Stimulated activated CD4-positive, alpha-beta T cell treated with anti-CD3 and anti-CD28 coated beads, Interleukin-2, amount 100 ng/mL, for 24 hours (primary cell): ENCODE results near the gene RGS13.

Experiments
- DNase-seq, 2 donors: peaks; one replicate each; pipeline ENCODE4 v3.0.0-alpha.2; 2020

Gene RGS13

DNA sequence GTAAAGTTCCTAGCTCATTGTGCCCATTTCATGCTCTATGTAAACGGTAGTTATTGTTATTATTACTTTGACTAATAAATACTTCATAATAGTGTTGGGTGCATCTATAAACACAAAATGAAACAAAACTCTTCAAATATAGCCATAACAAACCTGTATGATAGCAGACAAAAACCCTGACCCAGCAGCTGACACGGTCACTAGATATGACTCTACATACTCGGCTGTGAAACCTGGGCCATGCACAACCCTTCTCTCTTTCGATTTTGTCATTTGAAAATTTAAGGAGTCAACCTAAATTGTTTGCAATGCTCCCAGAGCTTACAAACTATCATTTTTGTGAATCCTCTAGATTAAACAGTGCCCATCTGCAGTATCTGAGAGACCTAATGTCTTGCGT is 8.0 kb upstream of the RGS13 start:
- no peak for DNase-seq

GRCh38 chr1:192628396-192629057 is 7.4 kb upstream of the RGS13 start:
- DNase-seq: no peak

DNA sequence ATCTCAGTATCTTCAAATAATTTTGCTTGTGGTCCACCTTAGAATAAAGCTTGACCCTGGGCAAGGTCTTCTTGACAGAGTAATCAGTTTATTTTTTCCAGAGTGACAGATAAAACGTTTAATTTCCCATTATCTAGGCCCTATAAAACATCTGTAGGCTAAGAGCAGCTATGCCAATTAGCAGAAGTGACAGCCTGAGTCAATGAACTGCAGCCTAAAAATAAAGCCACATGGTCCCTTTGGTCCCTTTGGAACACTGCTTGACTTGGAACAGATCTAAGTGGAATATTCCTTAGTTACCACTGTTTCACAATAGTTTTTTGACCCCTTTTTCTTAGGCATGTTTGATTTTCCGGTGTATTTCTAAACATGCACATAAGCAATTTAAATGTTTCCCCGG is 6.3 kb upstream of the RGS13 start:
- no peak for DNase-seq

DNA sequence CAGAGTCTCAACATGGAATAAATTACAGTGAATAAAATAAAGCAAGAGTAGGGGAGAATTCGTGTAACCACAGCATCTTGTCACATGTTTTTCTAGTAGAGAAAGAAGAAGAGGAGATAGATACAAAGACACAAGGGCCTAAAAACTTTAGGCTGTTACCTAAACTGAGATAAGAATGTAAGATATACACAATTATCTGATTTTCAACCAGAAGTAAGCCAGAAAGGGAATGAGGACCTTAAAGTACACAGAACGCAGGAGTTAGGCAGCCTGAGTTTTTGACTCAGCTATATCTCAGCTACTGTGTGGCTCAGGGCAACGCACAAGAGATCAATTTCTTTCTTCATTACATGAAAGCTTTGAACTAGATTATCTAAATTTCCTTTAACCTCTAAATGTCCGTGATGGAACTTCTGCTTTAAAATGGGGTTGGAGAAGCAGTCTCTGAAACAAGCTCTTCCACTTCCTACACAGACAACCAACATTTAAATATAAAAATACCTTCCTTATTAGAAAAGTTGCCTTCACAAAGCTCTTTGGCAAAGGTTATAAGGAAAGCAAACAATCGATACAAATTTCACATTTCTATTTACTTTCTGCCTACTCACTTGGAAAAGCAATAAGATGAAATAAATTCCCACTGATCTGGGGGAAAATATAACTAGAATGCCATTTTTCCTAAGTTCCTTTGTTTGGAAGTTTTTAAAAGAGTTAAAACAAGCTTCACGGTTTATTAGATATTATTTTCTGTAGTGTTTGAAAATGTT is 5.2 kb upstream of the RGS13 start:
- no peak for DNase-seq

GRCh38 chr1:192631749-192632148 is 4.2 kb upstream of the RGS13 start:
- DNase-seq: no peak

- no peak for DNase-seq
Measured at GRCh38 chr1:192632188-192632587, 3.8 kb upstream of the RGS13 start.

DNA sequence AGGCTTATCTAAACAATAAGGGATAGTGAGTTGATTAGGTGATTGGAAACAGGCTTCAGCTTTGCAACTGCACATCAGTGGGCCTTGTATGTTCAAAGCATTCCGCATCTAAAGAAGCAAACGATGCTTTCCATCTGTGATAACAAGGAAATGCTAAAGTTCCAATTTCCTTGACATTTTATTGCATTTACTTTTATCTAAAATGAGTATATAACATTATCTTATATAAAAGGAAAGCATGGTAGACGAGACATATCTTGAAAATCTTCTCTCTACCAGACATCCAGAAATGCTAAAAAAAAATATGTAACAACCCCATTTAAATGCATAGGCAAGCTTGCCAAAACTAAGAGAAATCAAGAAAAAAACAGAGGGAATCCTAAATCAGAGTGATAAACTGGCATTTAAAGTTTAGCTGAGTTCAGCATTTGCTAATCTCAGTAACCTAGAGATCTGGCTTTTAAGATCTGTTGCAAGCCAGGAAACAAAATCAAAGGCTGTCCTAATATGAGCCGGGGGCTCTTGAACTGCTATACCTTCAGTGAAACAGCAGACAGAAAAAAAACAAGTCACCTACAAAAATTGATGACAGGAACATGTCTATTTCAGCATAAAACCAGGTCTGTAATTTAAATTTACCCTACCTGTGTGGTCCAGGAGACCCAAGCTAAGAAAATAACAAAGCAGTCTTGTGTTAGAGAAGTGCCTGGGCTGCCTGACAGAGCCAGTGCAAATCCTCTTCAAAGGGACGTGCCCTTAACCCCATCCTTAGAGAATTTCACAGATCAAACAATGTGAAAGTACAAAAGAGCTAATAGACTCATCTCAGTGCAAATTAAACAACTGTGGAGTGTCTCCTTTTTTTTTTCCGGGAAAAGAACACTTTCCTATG is 3.1 kb upstream of the RGS13 start:
- DNase-seq: no peak

GRCh38 chr1:192633533-192634253 is 2.3 kb upstream of the RGS13 start:
- no peak for DNase-seq

- no peak for DNase-seq
Measured at GRCh38 chr1:192635041-192635440, 906 bp upstream of the RGS13 start.

DNA sequence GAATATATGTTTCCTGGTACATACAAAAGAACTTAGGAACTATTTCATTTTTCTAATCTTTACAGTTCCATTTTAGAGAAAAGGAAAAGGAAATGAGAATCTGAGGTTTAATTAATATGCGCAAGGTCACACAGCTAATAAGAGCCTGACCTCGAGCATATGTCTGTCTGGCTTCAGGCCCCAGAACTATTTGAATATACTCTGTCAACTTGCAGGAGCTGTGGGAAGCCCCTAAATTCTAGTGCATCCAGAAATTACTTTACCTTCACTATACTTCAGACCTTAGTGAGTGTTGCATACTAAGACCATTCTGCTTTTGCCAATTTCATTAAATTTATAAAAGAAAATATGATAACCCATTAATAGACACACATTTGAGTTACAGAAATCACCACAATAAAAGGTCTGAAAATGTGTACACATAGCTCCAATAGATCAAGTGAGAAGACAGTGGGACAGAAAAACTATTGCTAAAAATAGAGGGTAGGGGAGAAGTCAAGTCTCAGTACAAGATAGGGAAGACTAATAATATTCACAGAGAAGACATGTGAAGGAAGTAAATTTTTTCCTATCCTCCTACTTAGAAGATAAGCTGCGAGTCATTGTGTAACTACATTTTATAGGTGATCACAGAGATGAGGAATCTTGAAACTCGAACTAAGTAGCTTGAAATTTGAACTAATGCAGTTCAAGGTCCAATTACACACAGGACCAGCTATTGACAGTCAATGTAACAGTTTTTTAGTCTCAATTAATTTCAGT is 3.8 kb downstream of the RGS13 start:
- no peak for DNase-seq

DNA sequence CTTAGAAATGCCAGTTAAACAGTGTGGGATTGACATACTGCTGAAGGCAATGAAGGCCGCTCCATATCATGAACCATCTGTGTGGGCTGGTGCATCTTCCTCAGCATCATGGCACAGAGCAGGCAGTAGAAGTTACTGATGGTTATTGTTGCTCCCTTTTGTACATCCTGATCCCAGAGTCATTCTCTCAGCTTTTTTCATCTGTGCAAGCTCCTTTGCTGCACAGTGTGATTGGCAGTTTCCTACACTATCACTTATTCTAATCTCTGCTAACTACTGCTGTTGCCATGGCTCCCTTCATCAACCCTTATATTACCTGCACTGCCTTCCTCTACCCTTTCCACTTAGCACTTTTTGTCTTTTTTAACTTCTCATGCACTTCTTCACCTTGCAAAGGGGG is 16.2 kb downstream of the RGS13 start:
- DNase-seq: no peak

DNA sequence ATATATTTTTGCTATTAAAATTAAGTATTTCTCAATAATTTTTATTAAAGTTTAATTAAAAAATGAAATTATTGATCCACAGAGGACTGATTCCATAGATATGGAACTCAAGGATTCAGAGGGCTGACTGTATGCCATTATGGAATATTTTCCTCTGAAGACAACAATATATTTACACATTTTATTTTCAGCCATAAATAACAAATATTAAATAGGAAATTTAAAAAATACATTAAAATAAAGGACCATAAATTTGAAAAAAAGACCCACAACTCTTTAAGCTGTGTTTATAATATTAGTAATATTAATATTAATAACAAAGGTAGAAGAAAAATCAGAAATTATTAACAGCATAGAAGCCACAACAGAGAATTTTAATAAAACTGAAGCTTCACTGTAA is 18.2 kb downstream of the RGS13 start:
- DNase-seq: no peak

- DNase-seq: peak in 1 of 2 donors; percentile 2
Measured at GRCh38 chr1:192654591-192655251, 18.8 kb downstream of the RGS13 start.

GRCh38 chr1:192657760-192658159 is 21.8 kb downstream of the RGS13 start:
- DNase-seq: no peak

GRCh38 chr1:192658255-192658654 is 22.3 kb downstream of the RGS13 start:
- no peak for DNase-seq

- DNase-seq: no peak
Measured at GRCh38 chr1:192660613-192661012, 24.7 kb downstream of the RGS13 start.

GRCh38 chr1:192668409-192668983 is 32.5 kb downstream of the RGS13 start:
- no peak for DNase-seq

DNA sequence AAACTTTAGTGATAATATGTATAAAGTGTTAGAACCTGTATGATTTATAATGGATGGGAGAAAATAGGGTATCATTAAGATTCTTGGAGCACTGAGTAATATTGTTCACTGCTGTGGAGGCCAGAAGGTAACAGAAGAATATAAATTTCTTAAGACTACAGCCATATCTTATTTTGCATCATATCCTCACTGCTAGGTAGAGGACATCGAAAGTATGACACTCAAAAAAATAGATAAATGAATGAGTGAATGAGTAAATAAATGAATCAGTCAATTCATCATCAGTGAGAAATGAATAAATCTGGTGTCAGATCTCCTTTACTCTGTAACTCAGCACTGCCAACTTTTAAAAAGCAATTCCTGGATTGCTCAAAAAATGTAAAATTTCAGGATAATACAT is 33.2 kb downstream of the RGS13 start:
- DNase-seq: no peak

DNA sequence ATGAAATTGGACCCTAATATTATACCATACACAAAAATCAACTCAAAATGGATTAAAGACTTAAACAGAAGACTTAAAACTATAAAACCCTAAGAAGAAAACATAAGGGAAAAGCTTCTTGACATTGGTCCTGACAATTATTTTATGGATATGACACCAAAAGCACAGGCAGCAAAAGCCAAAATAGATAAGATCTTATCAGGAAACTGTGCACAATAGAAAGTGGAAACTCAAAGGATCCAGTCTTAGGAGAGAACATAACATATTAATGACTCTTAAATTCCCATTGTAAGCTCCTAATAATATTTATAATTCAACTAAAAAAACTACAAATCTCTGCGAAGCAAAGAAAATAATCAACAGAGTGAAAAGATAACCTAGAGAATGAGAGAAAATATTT is 39.8 kb downstream of the RGS13 start:
- DNase-seq: no peak

- no peak for DNase-seq
Measured at GRCh38 chr1:192678099-192678498, 42.2 kb downstream of the RGS13 start.

GRCh38 chr1:192682335-192682734 is 46.4 kb downstream of the RGS13 start:
- DNase-seq: no peak
